K562 (cell line): ENCODE results near the gene BAIAP2. TPM values are rescaled to one million over a fixed set of nuclear protein-coding genes. Genes with fewer than 3 reads are reported as not detected.

Experiments
- SRSF7 ChIP-seq: fragments of 200-400 bp; formaldehyde crosslinking; optimal IDR thresholded peaks from 2 replicates; pipeline ENCODE3; 2017; ENCODE audit warnings: mild to moderate bottlenecking, low read depth, low read length
- ZNF318 ChIP-seq, 2 experiments: fragments of 450-650 bp; IDR thresholded peaks; 2 replicates each; pipeline ENCODE4 v1.6.1; 2016; ENCODE audit warnings: mild to moderate bottlenecking in 2 of 2, borderline replicate concordance in 1 of 2, low read depth in 1 of 2, moderate library complexity in 1 of 2
- polyA plus RNA-seq, 8 experiments: library from polyadenylated mRNA; depleted of rRNA in 4 of 8; stranded (reverse) in 5 of 8; unstranded in 3 of 8; fragments of >200 nt; fragmentation: Nextera tagmentation in 2 of 8; fragmentation: Illumina TruSeq in 1 of 8; extraction: Ambion mirVana in 2 of 8; extraction: Trizol in 1 of 8; gene quantifications; 2 replicates each; pipeline versions ENCODE4 v1.2.1 to v1.2.3, GENCODE V29; 2011 to 2014; ENCODE audit warnings: inconsistent platforms in 1 of 8, missing spikeins in 1 of 8
- total RNA-seq, 7 experiments: library from RNA; depleted of rRNA in 6 of 7; stranded (reverse); fragments of >200 nt in 6 of 7; fragmentation: Illumina TruSeq in 2 of 7; extraction: Trizol in 2 of 7; gene quantifications; 2 replicates each; pipeline versions ENCODE4 v1.2.1 to v1.2.3, GENCODE V29; 2011 to 2021; ENCODE audit warnings: low replicate concordance in 1 of 7

BAIAP2 gene
- total and polyA plus RNA-seq, 9 of the 15 experiments (the other 6 are each of a cell fraction or from before 2014, with no cell fraction given), result 2.3 to 51.6 (median 18.4) TPM

GRCh38 chr17:81054308-81054707 is 19.4 kb downstream of the BAIAP2 start (continued):
- TF ChIP-seq ZNF318 (IDR thresholded peaks at IDR 0.05; ENCODE audit: borderline replicate concordance in 1 of 2, low read depth in 1 of 2) (no peak), SRSF7 (no peak)
